Panc1 (cell line): Measurements from ENCODE around the gene VTI1A. TPM values are rescaled to one million over a fixed set of nuclear protein-coding genes. Genes with fewer than 3 reads are reported as not detected.

ENCODE experiments used
- ATAC-seq: fragments of 200-7000 bp; cut with Tn5 transposase; 2 replicates; pipeline ENCODE4 v1.9.1; 2020; ENCODE audit warnings: mild to moderate bottlenecking, moderate library complexity
- BruUV-seq: library from RNA; stranded (reverse); fragments of 400-500 nt; replicated peaks from 2 replicates; lab custom pipeline; 2021; lab: Mats Ljungman, UMichigan
- CTCF ChIA-PET: fragments of 300-600 bp; sonication (Branson Sonifier 250); formaldehyde crosslinking; loops from one replicate; lab custom pipeline; 2022; ENCODE audit warnings: antibody characterized with exemption; lab: Charles Lee
- POLR2A ChIA-PET: fragments of 300-600 bp; sonication (Branson Sonifier 250); formaldehyde crosslinking; loops from one replicate; lab custom pipeline; 2022; ENCODE audit warnings: antibody characterized with exemption; lab: Charles Lee
- DNase-seq: peaks from one replicate; pipeline ENCODE4 v3.0.0-alpha.2; 2010; ENCODE audit warnings: low read depth, low spot score
- H3K27ac ChIP-seq: 2 replicates; pipeline ENCODE4 v1.5.1; 2011; ENCODE audit warnings: mild to moderate bottlenecking, low read length, inconsistent platforms
- H3K27me3 ChIP-seq: fragments of 200-500 bp; sonication (Bioruptor generic); 2 replicates; pipeline ENCODE4 v1.6.0; 2014; ENCODE audit warnings: low read length, inconsistent platforms; ENCODE audit not compliant: control insufficient read depth, insufficient read depth
- H3K36me3 ChIP-seq: fragments of 200-500 bp; sonication (Bioruptor generic); 2 replicates; pipeline ENCODE4 v1.5.1; 2014; ENCODE audit warnings: inconsistent platforms, mild to moderate bottlenecking, low read length, moderate library complexity; ENCODE audit not compliant: control insufficient read depth, insufficient read depth
- H3K4me1 ChIP-seq: 2 replicates; pipeline ENCODE4 v1.5.1; 2011; ENCODE audit warnings: inconsistent platforms, mild to moderate bottlenecking, low read length, moderate library complexity; ENCODE audit not compliant: control insufficient read depth, insufficient read depth
- H3K4me3 ChIP-seq, 2 experiments: 2 replicates each; pipeline ENCODE4 v1.5.1; 2011 to 2012; ENCODE audit warnings: low read depth in 2 of 2, low read length in 2 of 2, mild to moderate bottlenecking in 2 of 2, inconsistent platforms in 1 of 2, moderate library complexity in 1 of 2
- H3K9me3 ChIP-seq: fragments of 200-500 bp; sonication (Bioruptor generic); 2 replicates; pipeline ENCODE4 v1.5.1; 2014; ENCODE audit warnings: low read depth, mild to moderate bottlenecking, inconsistent platforms, low read length, moderate library complexity; ENCODE audit not compliant: control insufficient read depth, insufficient read depth
- CTCF ChIP-seq: fragments of 450-650 bp; IDR thresholded peaks from 2 replicates; pipeline ENCODE4 v1.5.1; 2017; ENCODE audit warnings: mild to moderate bottlenecking
- POLR2AphosphoS5 ChIP-seq: IDR thresholded peaks from 2 replicates; pipeline ENCODE4 v1.6.1; 2012; ENCODE audit warnings: mild to moderate bottlenecking, low read depth, low read length, moderate library complexity
- REST ChIP-seq, 2 experiments: IDR thresholded peaks; 2 replicates each; pipeline ENCODE4 v1.6.1; 2011 to 2012; ENCODE audit warnings: low read depth in 2 of 2, control low read depth in 1 of 2, low read length in 1 of 2, mild to moderate bottlenecking in 1 of 2, moderate library complexity in 1 of 2; ENCODE audit not compliant: insufficient read depth in 1 of 2
- SIN3A ChIP-seq: IDR thresholded peaks from 2 replicates; pipeline ENCODE4 v1.6.1; 2012; ENCODE audit warnings: low read depth, mild to moderate bottlenecking, low read length, moderate library complexity, borderline replicate concordance; ENCODE audit not compliant: insufficient read depth
- TCF7L2 ChIP-seq: IDR thresholded peaks from 2 replicates; pipeline ENCODE4 v1.6.1; 2011; ENCODE audit warnings: mild to moderate bottlenecking, low read depth, low read length, inconsistent platforms
- in situ Hi-C: cut with HindIII; loops from 2 replicates; pipeline ENCODE4 v1.10.0; 2016; ENCODE audit warnings: low sequenced_read_pairs, low pct_unique_long_range_greater_than_20kb
- intact Hi-C: fragments of 100-400 bp; cut with micrococcal nuclease; formaldehyde crosslinking; loops from one replicate; pipeline ENCODE4 v1.10.0; 2022; ENCODE audit not compliant: unreplicated experiment
- total RNA-seq: library from RNA; stranded (reverse); gene quantifications from one replicate; pipeline ENCODE4 v1.2.1, GENCODE V29; 2021; ENCODE audit not compliant: unreplicated experiment

Gene VTI1A
- total RNA-seq, 1 experiment from 2014 or later = 36.3 TPM

GRCh38 chr10:112809736-112810135 lies 362.7 kb downstream of the VTI1A start:
- Histone ChIP-seq H3K4me3 (no peak overlapping the region), H3K9me3 (no peaks in the 10 kb centered on the region), H3K27ac (peak overlapping the region; percentile 35; the same call in 1 of the 2 replicates), H3K36me3 (no peaks in the 10 kb centered on the region), H3K27me3 (no peaks in the 10 kb centered on the region), H3K4me1 (peaks cover 23% of the 10 kb centered on the region)
- intact Hi-C loops = no loop called here
- CTCF ChIA-PET = interaction anchor here (0.6 kb wide), 1 partner anchor 23 kb away, joined by 6 read pairs; no protein-coding TSS in a partner anchor
- POLR2A ChIA-PET = no interaction called here
- no peak for DNase-seq
- no TSS peak for BruUV-seq
- TF ChIP-seq REST (IDR thresholded peaks at IDR 0.05; ENCODE audit: insufficient read depth in 1 of 2, low read depth in 2 of 2, low read length in 1 of 2) (no peak), SIN3A (no peak), TCF7L2 (no peak), CTCF (no peak), POLR2AphosphoS5 (no peak)
- in situ Hi-C loops = no loop called here
- no peak for ATAC-seq

- Histone ChIP-seq H3K9me3 (no peaks in the 10 kb centered on the region), H3K4me1 (peaks cover 23% of the 10 kb centered on the region), H3K27ac (peak overlapping the region; percentile 65), H3K36me3 (no peaks in the 10 kb centered on the region), H3K4me3 (no peak overlapping the region), H3K27me3 (no peaks in the 10 kb centered on the region)
- intact Hi-C loops (no loop called here), in situ Hi-C loops (no loop called here)
- POLR2A ChIA-PET = no interaction called here
- DNase-seq (no peak), ATAC-seq (no peak)
- CTCF ChIA-PET = no interaction called here
- TF ChIP-seq TCF7L2 (no peak), POLR2AphosphoS5 (no peak), CTCF (no peak), SIN3A (no peak), REST (IDR thresholded peaks at IDR 0.05; ENCODE audit: insufficient read depth in 1 of 2, low read depth in 2 of 2, low read length in 1 of 2) (no peak)
- no TSS peak for BruUV-seq
Observed at GRCh38 chr10:112810711-112811151, 363.7 kb downstream of the VTI1A start.
